ENCODE results near the gene NR2C2.
"Not testable (repeated sequence)": the region's sequence is repeated elsewhere in the genome, so short reads cannot be mapped to it uniquely, and the experiment has no call there.

Gene NR2C2

DNA sequence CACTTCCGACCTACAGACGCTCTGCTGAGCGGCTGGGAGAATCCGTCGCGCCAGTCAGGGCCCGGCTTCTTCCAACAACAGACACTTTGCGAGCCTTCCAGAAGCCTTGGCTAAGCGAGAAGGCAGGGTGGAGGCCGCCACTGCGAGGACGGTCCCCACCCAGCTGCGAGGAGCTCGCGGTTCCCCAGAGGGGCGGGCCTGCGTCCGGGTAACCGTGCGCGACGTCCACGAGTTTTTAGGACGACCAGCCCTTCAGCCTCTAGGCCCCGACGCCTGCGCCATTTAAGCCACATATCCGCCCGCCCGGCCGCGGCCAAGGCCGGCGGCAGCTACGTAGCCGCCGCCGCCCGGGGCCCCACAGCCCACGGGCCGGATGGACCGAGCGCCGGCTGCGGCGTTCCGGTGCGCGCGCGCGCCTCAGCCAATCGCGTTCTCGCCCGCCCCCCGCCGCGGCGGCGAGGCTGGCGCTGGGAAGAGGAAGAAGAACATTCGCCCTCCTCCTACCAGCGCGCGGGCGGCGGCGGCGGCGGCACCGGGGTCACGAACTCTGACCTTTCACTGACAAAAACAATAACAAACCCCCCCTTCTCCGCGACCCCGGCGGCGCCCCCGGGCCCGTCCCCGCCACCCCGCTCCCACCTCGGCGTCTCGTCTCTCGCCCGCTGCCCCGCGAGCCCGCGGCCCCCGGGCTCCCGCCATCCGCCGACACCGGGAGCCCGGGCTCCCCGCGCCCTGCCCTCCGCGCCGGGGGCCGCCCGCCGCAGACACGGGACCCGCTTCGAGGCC lies at the start of gene NR2C2:
Gene NR2C2 (plus strand): TSS at position 484 of the 786 bp plus-strand sequence. CDS start 56,332 bp downstream, outside the sequence.
- TF ChIP-seq, protein P1, sequence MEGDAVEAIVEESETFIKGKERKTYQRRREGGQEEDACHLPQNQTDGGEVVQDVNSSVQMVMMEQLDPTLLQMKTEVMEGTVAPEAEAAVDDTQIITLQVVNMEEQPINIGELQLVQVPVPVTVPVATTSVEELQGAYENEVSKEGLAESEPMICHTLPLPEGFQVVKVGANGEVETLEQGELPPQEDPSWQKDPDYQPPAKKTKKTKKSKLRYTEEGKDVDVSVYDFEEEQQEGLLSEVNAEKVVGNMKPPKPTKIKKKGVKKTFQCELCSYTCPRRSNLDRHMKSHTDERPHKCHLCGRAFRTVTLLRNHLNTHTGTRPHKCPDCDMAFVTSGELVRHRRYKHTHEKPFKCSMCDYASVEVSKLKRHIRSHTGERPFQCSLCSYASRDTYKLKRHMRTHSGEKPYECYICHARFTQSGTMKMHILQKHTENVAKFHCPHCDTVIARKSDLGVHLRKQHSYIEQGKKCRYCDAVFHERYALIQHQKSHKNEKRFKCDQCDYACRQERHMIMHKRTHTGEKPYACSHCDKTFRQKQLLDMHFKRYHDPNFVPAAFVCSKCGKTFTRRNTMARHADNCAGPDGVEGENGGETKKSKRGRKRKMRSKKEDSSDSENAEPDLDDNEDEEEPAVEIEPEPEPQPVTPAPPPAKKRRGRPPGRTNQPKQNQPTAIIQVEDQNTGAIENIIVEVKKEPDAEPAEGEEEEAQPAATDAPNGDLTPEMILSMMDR (IDR thresholded peaks at IDR 0.05; ENCODE audit: low read depth, low read length): no peak
- H3K4me3 ChIP-seq (ENCODE audit: low read depth, low read length): peak within 1 kb of the TSS; percentile 90

DNA sequence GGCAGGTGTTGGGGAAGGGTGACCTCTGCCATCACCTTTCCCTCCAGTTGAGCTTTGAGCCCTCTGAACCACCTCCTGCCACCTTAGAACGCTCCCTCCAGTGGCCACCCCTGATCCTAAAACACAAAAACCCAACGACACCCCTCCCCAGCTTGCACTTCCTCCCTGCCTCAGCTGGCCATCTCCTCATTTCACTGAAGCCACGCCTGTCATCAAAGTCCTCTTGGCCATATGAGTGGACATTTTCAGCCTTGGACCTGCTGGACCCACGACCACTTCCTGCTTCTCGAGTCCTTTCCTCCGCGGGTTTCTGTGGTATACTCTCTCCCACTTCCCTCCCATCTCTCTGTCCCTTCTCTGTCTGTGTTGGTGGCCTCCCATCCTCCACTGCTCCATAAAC lies 48.5 kb upstream of the NR2C2 start:
- no peak overlapping the region for H3K4me3 ChIP-seq (ENCODE audit: low read depth, low read length)
- TF ChIP-seq, protein P1 (IDR thresholded peaks at IDR 0.05; ENCODE audit: low read depth, low read length): no peak

DNA sequence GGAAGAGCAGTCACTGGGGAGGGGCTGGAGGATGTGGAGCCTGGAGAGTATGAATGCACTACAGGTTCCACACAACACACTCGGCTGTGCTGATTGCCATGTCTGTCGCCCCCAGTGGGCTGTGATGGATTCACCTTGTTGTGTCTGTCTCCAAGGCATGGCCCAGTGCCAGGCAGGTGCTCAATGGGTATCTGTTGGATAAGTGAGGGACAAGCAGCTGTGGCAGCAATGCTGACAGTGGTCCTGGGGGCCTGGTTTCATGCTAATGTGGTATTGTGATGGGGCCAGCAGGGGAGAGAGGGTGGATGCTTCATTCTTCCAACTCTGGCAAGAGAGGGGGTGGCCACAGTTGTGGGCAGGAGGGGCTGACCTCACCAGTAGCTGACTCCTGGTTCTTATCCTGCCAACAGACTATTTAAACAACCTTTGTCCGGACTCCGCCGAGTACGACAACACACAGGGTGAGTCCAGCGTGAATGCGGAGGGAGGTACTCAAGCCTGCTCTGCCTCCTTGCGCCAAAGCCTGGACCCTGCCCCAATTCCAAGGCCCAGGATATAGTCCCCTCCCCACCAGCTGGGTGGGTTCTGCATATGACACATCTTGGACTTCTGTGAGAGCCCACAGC lies 47.3 kb upstream of the NR2C2 start:
- TF ChIP-seq, protein P1 (IDR thresholded peaks at IDR 0.05; ENCODE audit: low read depth, low read length): no peak
- no peak overlapping the region for H3K4me3 ChIP-seq (ENCODE audit: low read depth, low read length)

DNA sequence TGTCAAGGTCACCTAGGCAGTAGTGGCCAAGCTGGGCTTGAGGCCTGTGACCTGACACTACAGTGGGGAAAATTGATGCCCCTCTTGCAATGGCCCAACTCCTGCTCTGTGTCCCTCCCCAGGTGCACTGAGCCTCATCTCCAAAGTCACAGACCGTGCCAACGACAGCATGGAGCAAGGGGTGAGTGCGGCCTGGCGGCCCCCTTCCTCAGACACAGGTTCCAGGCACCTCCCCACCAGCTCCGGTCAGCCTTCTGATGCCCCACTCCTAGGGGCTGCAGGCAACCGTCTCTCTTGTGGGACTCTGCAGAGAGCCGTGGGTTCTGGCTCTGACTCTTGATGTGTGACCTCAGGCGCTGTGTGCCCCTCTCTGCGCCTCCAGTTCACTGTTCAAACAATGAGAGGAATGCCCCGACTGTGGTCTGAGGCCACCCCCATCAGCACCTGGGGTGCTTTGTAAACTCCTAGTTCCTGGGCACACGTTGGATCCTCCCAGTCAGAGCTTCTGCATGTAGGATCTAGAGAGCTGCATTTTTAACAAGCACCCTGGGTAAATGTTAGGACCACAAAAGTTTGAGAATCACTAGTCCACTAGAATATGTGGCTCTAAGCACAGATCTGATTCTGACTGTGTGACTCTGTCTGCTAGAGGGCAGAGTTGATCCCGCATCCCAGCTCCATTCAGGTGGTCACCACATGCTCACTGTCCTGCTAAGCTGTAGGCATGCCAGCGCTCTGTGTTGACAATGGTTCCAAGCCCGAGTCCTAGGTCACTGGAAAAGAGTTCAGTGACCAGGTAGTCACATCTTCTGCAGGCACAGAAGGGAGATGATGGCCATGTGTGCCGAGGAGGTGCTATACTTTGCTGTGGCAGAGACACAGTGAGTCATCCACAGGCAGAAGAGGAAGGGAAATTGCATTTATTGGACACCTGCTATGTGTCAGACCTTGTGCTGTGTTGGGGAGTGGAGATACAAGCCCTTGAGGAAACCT lies 46.2 kb upstream of the NR2C2 start:
- TF ChIP-seq, protein P1 (IDR thresholded peaks at IDR 0.05; ENCODE audit: low read depth, low read length): no peak

DNA sequence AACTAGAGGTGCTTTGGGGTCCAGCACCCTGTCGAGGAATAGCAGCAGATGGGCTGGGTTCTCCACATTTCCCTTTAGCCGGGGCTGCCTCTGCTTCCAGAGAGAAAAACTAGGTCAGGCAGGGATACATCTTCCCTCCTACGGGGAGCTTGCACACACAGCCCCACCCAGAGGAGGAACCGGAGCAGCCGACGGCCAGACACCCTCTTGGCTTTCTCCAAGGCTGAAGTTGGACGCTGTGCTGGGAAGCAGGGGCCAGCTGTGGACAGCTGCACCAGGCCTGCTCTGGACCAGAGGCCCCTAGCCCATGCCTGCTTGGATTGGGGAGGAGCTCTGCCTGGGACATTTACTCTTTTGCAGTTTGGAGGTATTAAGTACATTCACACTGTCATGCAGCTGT lies 44.7 kb upstream of the NR2C2 start:
- H3K4me3 ChIP-seq (ENCODE audit: low read depth, low read length): no peak overlapping the region
- TF ChIP-seq, protein P1 (IDR thresholded peaks at IDR 0.05; ENCODE audit: low read depth, low read length): no peak

More for the DNA sequence above, 46.2 kb upstream of the NR2C2 start:
- H3K4me3 ChIP-seq (ENCODE audit: low read depth, low read length): no peak overlapping the region

DNA sequence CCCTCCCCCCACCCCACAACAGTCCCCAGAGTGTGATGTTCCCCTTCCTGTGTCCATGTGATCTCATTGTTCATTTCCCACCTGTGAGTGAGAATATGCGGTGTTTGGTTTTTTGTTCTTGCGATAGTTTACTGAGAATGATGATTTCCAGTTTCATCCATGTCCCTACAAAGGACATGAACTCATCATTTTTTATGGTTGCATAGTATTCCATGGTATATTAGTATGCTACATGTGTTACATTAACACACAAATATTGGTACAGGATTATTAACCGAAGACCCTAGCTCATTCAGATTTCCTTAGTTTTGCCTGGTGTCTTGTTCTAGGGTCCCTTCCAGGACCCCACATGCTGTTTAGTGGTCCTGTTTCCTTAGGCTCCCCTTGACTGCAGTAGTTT lies 43.9 kb upstream of the NR2C2 start:
- H3K4me3 ChIP-seq (ENCODE audit: low read depth, low read length): not testable (repeated sequence)

DNA sequence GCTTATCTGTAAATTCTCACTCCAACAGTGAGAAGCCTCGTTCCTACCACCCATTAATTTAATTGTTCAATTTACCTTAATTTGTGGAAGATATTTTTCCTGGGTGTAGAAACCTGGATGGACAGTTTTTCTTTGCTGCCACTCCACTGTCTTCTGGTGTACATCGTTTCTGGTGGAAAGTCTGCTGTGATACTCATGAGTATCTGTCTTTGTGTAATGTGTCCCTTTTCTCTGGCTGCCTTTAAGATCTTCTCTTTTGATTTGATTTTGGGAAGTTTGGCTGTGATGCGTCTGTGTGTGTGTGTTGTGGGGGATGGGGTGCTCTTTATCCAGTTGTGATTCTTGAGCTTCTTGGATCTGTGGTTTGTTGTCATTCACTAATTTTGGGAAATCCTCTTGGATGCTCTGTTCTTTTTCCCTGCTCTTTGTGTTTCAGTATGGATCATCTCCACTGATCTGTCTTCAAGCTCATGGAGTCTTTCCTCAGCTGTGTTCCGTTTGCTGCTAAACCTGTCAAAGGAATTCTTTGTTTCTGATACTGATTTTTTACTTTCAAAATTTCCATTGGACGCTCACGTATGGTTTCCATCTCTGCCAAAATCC lies 42.2 kb upstream of the NR2C2 start:
- TF ChIP-seq, protein P1 (IDR thresholded peaks at IDR 0.05; ENCODE audit: low read depth, low read length): no peak
- H3K4me3 ChIP-seq (ENCODE audit: low read depth, low read length): no peak overlapping the region

Measured in WI38 (cell line).